ENCODE results near the gene ZBTB3.

ZBTB3 gene

GRCh38 chr11:62716206-62716605, 37.8 kb downstream of the ZBTB3 start:
- Histone ChIP-seq H2BK5ac (ENCODE audit: low read length) (no peak overlapping the region), H2BK15ac (ENCODE audit: low read length) (no peak overlapping the region), H3K4me1 (ENCODE audit: control insufficient read depth in 2 of 2, insufficient read depth in 1 of 2, low read depth in 1 of 2, low read length in 2 of 2) (no peaks in the 10 kb centered on the region), H3K4me2 (ENCODE audit: insufficient read depth, low read length, poor library complexity, severe bottlenecking) (no peak overlapping the region), H3K18ac (ENCODE audit: low read length) (no peak overlapping the region), H2BK12ac (ENCODE audit: low read length) (no peak overlapping the region), H3K9me3 (replicated peaks in 1 of 2; ENCODE audit: control insufficient read depth in 2 of 2, insufficient read depth in 1 of 2, low read depth in 1 of 2, low read length in 2 of 2) (no peaks in the 10 kb centered on the region), H3K79me1 (ENCODE audit: low read depth, low read length) (no peaks in the 10 kb centered on the region), H3K4me3 (ENCODE audit: low read length in 2 of 2) (no peak overlapping the region), H2BK120ac (ENCODE audit: low read depth, low read length) (no peak overlapping the region), H4K8ac (ENCODE audit: low read depth, low read length) (no peak overlapping the region), H3K4ac (ENCODE audit: low read length) (no peak overlapping the region), H3K36me3 (replicated peaks in 1 of 2; ENCODE audit: control insufficient read depth in 2 of 2, insufficient read depth in 2 of 2, low read length in 2 of 2) (peaks cover 59 to 99% of the 10 kb centered on the region in 2 donors), H3K14ac (ENCODE audit: low read length) (no peak overlapping the region), H2AFZ (ENCODE audit: low read length) (no peak overlapping the region), H3K27me3 (ENCODE audit: control insufficient read depth in 3 of 3, insufficient read depth in 3 of 3, low read depth in 1 of 3, low read length in 3 of 3) (no peaks in the 10 kb centered on the region), H3K23ac (ENCODE audit: low read depth, low read length, poor library complexity) (no peak overlapping the region), H4K91ac (ENCODE audit: low read depth, low read length, poor library complexity) (no peak overlapping the region), H3K27ac (replicated peaks; ENCODE audit: low read length) (no peak overlapping the region), H3K9ac (ENCODE audit: low read depth, low read length, poor library complexity) (no peak overlapping the region), H2AK5ac (ENCODE audit: low read depth, low read length) (no peak overlapping the region)
- WGBS, 2 donors (ENCODE audit: extremely low coverage in 2 of 2, insufficient read length in 2 of 2, insufficient replicate concordance in 1 of 2), result no CpG with 5 or more reads among the region's 5 CpGs
- no peak for DNase-seq (ENCODE audit: low spot score)

GRCh38 chr11:62715150-62716130, 38.5 kb downstream of the ZBTB3 start:
- Histone ChIP-seq H3K4ac (ENCODE audit: low read length) (no peak overlapping the region), H3K14ac (ENCODE audit: low read length) (no peak overlapping the region), H2BK12ac (ENCODE audit: low read length) (no peak overlapping the region), H3K9me3 (replicated peaks in 1 of 2; ENCODE audit: control insufficient read depth in 2 of 2, insufficient read depth in 1 of 2, low read depth in 1 of 2, low read length in 2 of 2) (no peaks in the 10 kb centered on the region), H2BK5ac (ENCODE audit: low read length) (no peak overlapping the region), H3K27me3 (ENCODE audit: control insufficient read depth in 3 of 3, insufficient read depth in 3 of 3, low read depth in 1 of 3, low read length in 3 of 3) (no peaks in the 10 kb centered on the region), H3K18ac (ENCODE audit: low read length) (no peak overlapping the region), H2BK120ac (ENCODE audit: low read depth, low read length) (no peak overlapping the region), H3K36me3 (replicated peaks in 1 of 2; ENCODE audit: control insufficient read depth in 2 of 2, insufficient read depth in 2 of 2, low read length in 2 of 2) (peaks cover 59 to 98% of the 10 kb centered on the region in 2 donors), H3K23ac (ENCODE audit: low read depth, low read length, poor library complexity) (peak overlapping the region; percentile 31), H3K79me1 (ENCODE audit: low read depth, low read length) (no peaks in the 10 kb centered on the region), H3K4me3 (ENCODE audit: low read length in 2 of 2) (no peak overlapping the region), H4K91ac (ENCODE audit: low read depth, low read length, poor library complexity) (no peak overlapping the region), H4K8ac (ENCODE audit: low read depth, low read length) (no peak overlapping the region), H2AK5ac (ENCODE audit: low read depth, low read length) (no peak overlapping the region), H3K27ac (replicated peaks; ENCODE audit: low read length) (no peak overlapping the region), H3K4me1 (ENCODE audit: control insufficient read depth in 2 of 2, insufficient read depth in 1 of 2, low read depth in 1 of 2, low read length in 2 of 2) (no peaks in the 10 kb centered on the region), H2BK15ac (ENCODE audit: low read length) (no peak overlapping the region), H3K4me2 (ENCODE audit: insufficient read depth, low read length, poor library complexity, severe bottlenecking) (no peak overlapping the region), H3K9ac (ENCODE audit: low read depth, low read length, poor library complexity) (no peak overlapping the region), H2AFZ (ENCODE audit: low read length) (no peak overlapping the region)
- WGBS, 2 donors (ENCODE audit: extremely low coverage in 2 of 2, insufficient read length in 2 of 2, insufficient replicate concordance in 1 of 2), result no CpG with 5 or more reads among the region's 24 CpGs
- no peak for DNase-seq (ENCODE audit: low spot score)

- no peak overlapping the region for H2BK15ac ChIP-seq (ENCODE audit: low read length)
- no peak for DNase-seq (ENCODE audit: low spot score)
- no peak overlapping the region for H3K18ac ChIP-seq (ENCODE audit: low read length)
- no peak overlapping the region for H2AFZ ChIP-seq (ENCODE audit: low read length)
- no peak overlapping the region for H3K9ac ChIP-seq (ENCODE audit: low read depth, low read length, poor library complexity)
- no peak overlapping the region for H2BK12ac ChIP-seq (ENCODE audit: low read length)
- H3K4me1 ChIP-seq (ENCODE audit: control insufficient read depth in 2 of 2, insufficient read depth in 1 of 2, low read depth in 1 of 2, low read length in 2 of 2), result peaks cover 6 to 11% of the 10 kb centered on the region in 2 donors
- no peak overlapping the region for H3K4me3 ChIP-seq (ENCODE audit: low read length in 2 of 2)
- no peak overlapping the region for H2BK120ac ChIP-seq (ENCODE audit: low read depth, low read length)
- H3K27ac ChIP-seq (replicated peaks; ENCODE audit: low read length), result no peak overlapping the region
- H3K79me1 ChIP-seq (ENCODE audit: low read depth, low read length), result no peaks in the 10 kb centered on the region
- no peaks in the 10 kb centered on the region for H3K9me3 ChIP-seq (replicated peaks in 1 of 2; ENCODE audit: control insufficient read depth in 2 of 2, insufficient read depth in 1 of 2, low read depth in 1 of 2, low read length in 2 of 2)
- H4K8ac ChIP-seq (ENCODE audit: low read depth, low read length), result no peak overlapping the region
- no CpG with 5 or more reads among the region's 2 CpGs for WGBS, 2 donors (ENCODE audit: extremely low coverage in 2 of 2, insufficient read length in 2 of 2, insufficient replicate concordance in 1 of 2)
- no peaks in the 10 kb centered on the region for H3K27me3 ChIP-seq (ENCODE audit: control insufficient read depth in 3 of 3, insufficient read depth in 3 of 3, low read depth in 1 of 3, low read length in 3 of 3)
- no peak overlapping the region for H2AK5ac ChIP-seq (ENCODE audit: low read depth, low read length)
- H3K4ac ChIP-seq (ENCODE audit: low read length), result no peak overlapping the region
- H4K91ac ChIP-seq (ENCODE audit: low read depth, low read length, poor library complexity), result no peak overlapping the region
- no peak overlapping the region for H2BK5ac ChIP-seq (ENCODE audit: low read length)
- no peak overlapping the region for H3K4me2 ChIP-seq (ENCODE audit: insufficient read depth, low read length, poor library complexity, severe bottlenecking)
- no peak overlapping the region for H3K23ac ChIP-seq (ENCODE audit: low read depth, low read length, poor library complexity)
- peaks cover 48 to 90% of the 10 kb centered on the region in 2 donors for H3K36me3 ChIP-seq (replicated peaks in 1 of 2; ENCODE audit: control insufficient read depth in 2 of 2, insufficient read depth in 2 of 2, low read length in 2 of 2)
- H3K14ac ChIP-seq (ENCODE audit: low read length), result no peak overlapping the region
Observed at GRCh38 chr11:62713343-62713742, 40.6 kb downstream of the ZBTB3 start.

GRCh38 chr11:62712861-62713260, 41.1 kb downstream of the ZBTB3 start:
- Histone ChIP-seq H3K27ac (replicated peaks; ENCODE audit: low read length) (no peak overlapping the region), H3K4me3 (ENCODE audit: low read length in 2 of 2) (no peak overlapping the region), H2AFZ (ENCODE audit: low read length) (no peak overlapping the region), H3K14ac (ENCODE audit: low read length) (no peak overlapping the region), H3K9me3 (replicated peaks in 1 of 2; ENCODE audit: control insufficient read depth in 2 of 2, insufficient read depth in 1 of 2, low read depth in 1 of 2, low read length in 2 of 2) (no peaks in the 10 kb centered on the region), H2BK120ac (ENCODE audit: low read depth, low read length) (no peak overlapping the region), H2AK5ac (ENCODE audit: low read depth, low read length) (no peak overlapping the region), H4K91ac (ENCODE audit: low read depth, low read length, poor library complexity) (no peak overlapping the region), H2BK5ac (ENCODE audit: low read length) (no peak overlapping the region), H3K79me1 (ENCODE audit: low read depth, low read length) (no peaks in the 10 kb centered on the region), H3K36me3 (replicated peaks in 1 of 2; ENCODE audit: control insufficient read depth in 2 of 2, insufficient read depth in 2 of 2, low read length in 2 of 2) (peaks cover 49 to 89% of the 10 kb centered on the region in 2 donors), H4K8ac (ENCODE audit: low read depth, low read length) (no peak overlapping the region), H3K4ac (ENCODE audit: low read length) (no peak overlapping the region), H3K9ac (ENCODE audit: low read depth, low read length, poor library complexity) (no peak overlapping the region), H3K4me2 (ENCODE audit: insufficient read depth, low read length, poor library complexity, severe bottlenecking) (no peak overlapping the region), H2BK12ac (ENCODE audit: low read length) (no peak overlapping the region), H3K18ac (ENCODE audit: low read length) (no peak overlapping the region), H3K23ac (ENCODE audit: low read depth, low read length, poor library complexity) (no peak overlapping the region), H2BK15ac (ENCODE audit: low read length) (no peak overlapping the region), H3K27me3 (ENCODE audit: control insufficient read depth in 3 of 3, insufficient read depth in 3 of 3, low read depth in 1 of 3, low read length in 3 of 3) (no peaks in the 10 kb centered on the region), H3K4me1 (ENCODE audit: control insufficient read depth in 2 of 2, insufficient read depth in 1 of 2, low read depth in 1 of 2, low read length in 2 of 2) (peaks cover 6 to 11% of the 10 kb centered on the region in 2 donors)
- no peak for DNase-seq (ENCODE audit: low spot score)
- WGBS, 2 donors (ENCODE audit: extremely low coverage in 2 of 2, insufficient read length in 2 of 2, insufficient replicate concordance in 1 of 2), result no CpG with 5 or more reads among the region's 3 CpGs

Measured in neuronal stem cell (in vitro differentiated cells).